Measurements from ENCODE around the gene AMOTL1.

DNA sequence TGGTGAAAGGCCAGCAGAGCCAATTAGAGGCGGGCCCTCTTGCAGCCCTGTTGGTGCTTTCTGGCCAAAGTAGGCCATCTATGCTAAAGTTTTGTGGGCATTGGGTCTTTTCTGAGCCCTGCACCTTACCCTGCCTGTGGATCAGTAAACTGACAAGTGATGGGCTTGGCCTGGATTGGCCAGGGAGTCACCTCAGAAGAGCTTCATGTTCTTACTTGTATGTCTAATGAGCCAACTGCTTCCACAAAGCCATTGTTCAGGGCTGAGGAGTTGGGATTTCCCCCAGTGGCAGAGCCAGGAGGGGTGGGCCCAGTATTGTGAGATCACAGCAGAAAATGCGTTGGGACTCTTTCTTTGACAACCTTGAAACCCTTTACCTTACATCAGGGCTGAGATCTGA lies 114.8 kb downstream of the AMOTL1 start:
- TF ChIP-seq, protein P1, sequence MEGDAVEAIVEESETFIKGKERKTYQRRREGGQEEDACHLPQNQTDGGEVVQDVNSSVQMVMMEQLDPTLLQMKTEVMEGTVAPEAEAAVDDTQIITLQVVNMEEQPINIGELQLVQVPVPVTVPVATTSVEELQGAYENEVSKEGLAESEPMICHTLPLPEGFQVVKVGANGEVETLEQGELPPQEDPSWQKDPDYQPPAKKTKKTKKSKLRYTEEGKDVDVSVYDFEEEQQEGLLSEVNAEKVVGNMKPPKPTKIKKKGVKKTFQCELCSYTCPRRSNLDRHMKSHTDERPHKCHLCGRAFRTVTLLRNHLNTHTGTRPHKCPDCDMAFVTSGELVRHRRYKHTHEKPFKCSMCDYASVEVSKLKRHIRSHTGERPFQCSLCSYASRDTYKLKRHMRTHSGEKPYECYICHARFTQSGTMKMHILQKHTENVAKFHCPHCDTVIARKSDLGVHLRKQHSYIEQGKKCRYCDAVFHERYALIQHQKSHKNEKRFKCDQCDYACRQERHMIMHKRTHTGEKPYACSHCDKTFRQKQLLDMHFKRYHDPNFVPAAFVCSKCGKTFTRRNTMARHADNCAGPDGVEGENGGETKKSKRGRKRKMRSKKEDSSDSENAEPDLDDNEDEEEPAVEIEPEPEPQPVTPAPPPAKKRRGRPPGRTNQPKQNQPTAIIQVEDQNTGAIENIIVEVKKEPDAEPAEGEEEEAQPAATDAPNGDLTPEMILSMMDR (IDR thresholded peaks at IDR 0.05) = no peak
- no peak for TF ChIP-seq POLR2A (IDR thresholded peaks at IDR 0.05)
